ENCODE results near the gene HOXA3.
A peak's percentile ranks its signal among the peaks of the same experiment; 100 is the strongest.

GRCh38 chr7:27194002-27194352 is 41.6 kb upstream of the HOXA3 start:
- TF ChIP-seq, protein P1, sequence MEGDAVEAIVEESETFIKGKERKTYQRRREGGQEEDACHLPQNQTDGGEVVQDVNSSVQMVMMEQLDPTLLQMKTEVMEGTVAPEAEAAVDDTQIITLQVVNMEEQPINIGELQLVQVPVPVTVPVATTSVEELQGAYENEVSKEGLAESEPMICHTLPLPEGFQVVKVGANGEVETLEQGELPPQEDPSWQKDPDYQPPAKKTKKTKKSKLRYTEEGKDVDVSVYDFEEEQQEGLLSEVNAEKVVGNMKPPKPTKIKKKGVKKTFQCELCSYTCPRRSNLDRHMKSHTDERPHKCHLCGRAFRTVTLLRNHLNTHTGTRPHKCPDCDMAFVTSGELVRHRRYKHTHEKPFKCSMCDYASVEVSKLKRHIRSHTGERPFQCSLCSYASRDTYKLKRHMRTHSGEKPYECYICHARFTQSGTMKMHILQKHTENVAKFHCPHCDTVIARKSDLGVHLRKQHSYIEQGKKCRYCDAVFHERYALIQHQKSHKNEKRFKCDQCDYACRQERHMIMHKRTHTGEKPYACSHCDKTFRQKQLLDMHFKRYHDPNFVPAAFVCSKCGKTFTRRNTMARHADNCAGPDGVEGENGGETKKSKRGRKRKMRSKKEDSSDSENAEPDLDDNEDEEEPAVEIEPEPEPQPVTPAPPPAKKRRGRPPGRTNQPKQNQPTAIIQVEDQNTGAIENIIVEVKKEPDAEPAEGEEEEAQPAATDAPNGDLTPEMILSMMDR (conservative IDR thresholded peaks at IDR 0.05 in 1 of 2, IDR thresholded peaks at IDR 0.05 in 1 of 2; ENCODE audit: low read depth in 1 of 2, low read length in 2 of 2) = no peak
- TF ChIP-seq EZH2 (IDR thresholded peaks at IDR 0.05; ENCODE audit: low read length, missing control alignments) = peak; percentile 5

Data from fibroblast of lung (primary cell).